Activated T-helper 17 cell treated with anti-CD3 and anti-CD28 coated beads, Interleukin-2, amount 50 U/mL, for 72 hours (primary cell): Measurements from ENCODE around the gene BEST4. TPM values are rescaled to one million over a fixed set of nuclear protein-coding genes. Genes with fewer than 3 reads are reported as not detected.

Experiments
- ATAC-seq: fragments of 150-1000 bp; cut with Tn5 transposase; replicated peaks from 2 replicates; pipeline ENCODE4 v1.10.0; 2021; ENCODE audit warnings: mild to moderate bottlenecking, moderate library complexity
- H3K27ac Mint-ChIP-seq: one replicate; pipeline ENCODE4 v1.8.0; 2022; ENCODE audit warnings: mixed read lengths
- H3K27me3 Mint-ChIP-seq: one replicate; pipeline ENCODE4 v1.8.0; 2022; ENCODE audit warnings: mixed read lengths
- H3K36me3 Mint-ChIP-seq: one replicate; pipeline ENCODE4 v1.8.0; 2022; ENCODE audit warnings: low read depth, mild to moderate bottlenecking, mixed read lengths
- H3K4me1 Mint-ChIP-seq: one replicate; pipeline ENCODE4 v1.8.0; 2022; ENCODE audit warnings: mixed read lengths
- H3K4me3 Mint-ChIP-seq: one replicate; pipeline ENCODE4 v1.8.0; 2022; ENCODE audit warnings: mild to moderate bottlenecking, mixed read lengths
- H3K9me3 Mint-ChIP-seq: one replicate; pipeline ENCODE4 v1.8.0; 2022; ENCODE audit warnings: mixed read lengths
- total RNA-seq, 2 donors: library from RNA; stranded (reverse); gene quantifications; one replicate each; pipeline ENCODE4 v1.2.3, GENCODE V29; 2022

Gene BEST4
- total RNA-seq, 2 donors from 2014 or later, result 0.97 to 2.0 TPM

GRCh38 chr1:44808938-44809917 lies 21.3 kb upstream of the BEST4 start:
- no peaks in the 10 kb centered on the region for H3K9me3 Mint-ChIP-seq
- H3K4me3 Mint-ChIP-seq, result peak overlapping the region; percentile 91
- peak overlapping the region; percentile 99 for H3K27ac Mint-ChIP-seq
- ATAC-seq, result peak; percentile 53
- H3K36me3 Mint-ChIP-seq, result peaks cover 95% of the 10 kb centered on the region
- H3K27me3 Mint-ChIP-seq, result no peaks in the 10 kb centered on the region
- H3K4me1 Mint-ChIP-seq, result peaks cover 39% of the 10 kb centered on the region

DNA sequence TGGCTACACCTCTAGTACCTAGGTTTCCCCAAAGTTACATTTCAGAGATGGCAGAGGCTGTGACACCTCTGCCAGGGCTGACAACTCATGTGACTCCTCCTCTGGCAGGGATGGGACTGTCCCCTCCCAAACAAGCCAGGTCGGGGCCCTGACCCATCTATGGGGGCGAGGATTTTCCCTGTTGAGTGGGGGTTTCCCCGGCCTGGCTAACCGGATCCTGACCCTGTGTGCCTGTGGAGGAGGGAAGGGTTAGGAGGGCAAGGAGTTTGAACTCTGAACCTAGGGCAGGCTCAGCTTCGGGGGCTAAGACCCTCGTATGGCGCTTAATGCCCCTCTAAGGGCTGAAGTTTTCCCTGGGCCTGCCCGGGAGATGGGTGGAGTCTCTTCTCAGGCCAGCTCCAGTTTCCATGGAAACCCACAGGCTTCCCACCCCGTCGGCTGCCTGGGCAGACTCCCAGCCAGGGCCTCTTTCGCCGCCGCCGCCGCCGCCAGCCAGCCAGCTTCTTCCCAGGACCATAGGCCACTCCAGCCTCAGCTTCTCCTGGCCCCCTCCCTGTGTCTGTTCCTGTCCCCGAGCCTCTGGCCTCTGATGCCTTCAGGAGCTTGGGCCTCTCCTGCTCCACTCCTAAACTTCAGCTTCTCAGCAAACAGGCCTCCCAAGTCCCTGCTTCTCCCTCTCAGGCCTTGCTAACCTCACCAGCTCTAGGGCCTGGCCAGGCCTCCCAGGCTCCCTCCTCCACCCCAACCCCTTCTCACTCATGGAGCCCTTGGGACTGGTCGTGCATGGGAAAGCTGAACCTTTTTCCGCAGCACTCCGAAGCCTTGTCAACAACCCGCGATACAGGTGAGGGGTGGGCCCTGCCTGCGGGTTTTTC lies 20.3 kb upstream of the BEST4 start, which contains the start of gene BTBD19:
BTBD19 (plus strand) TSS at position 461 of the 875 bp plus-strand sequence; CDS start at position 759, 298 bp downstream.
- Mint-ChIP-seq H3K4me3 (peak within 1 kb of the TSS; percentile 91), H3K9me3 (no peaks in the 10 kb centered on the region), H3K4me1 (peaks cover 40% of the 10 kb centered on the region), H3K27ac (peak within 1 kb of the TSS; percentile 99), H3K36me3 (peaks cover 95% of the 10 kb centered on the region), H3K27me3 (no peaks in the 10 kb centered on the region)
- peak; percentile 66 for ATAC-seq

- no peaks in the 10 kb centered on the region for H3K9me3 Mint-ChIP-seq
- H3K4me3 Mint-ChIP-seq, result peak overlapping the region; percentile 91
- peaks cover 95% of the 10 kb centered on the region for H3K36me3 Mint-ChIP-seq
- peak overlapping the region; percentile 99 for H3K27ac Mint-ChIP-seq
- ATAC-seq, result peak; percentile 59
- peaks cover 44% of the 10 kb centered on the region for H3K4me1 Mint-ChIP-seq
- H3K27me3 Mint-ChIP-seq, result no peaks in the 10 kb centered on the region
Measured at GRCh38 chr1:44807364-44808062, 19.5 kb upstream of the BEST4 start.

GRCh38 chr1:44806704-44807363 lies 18.9 kb upstream of the BEST4 start, which contains the start of gene DYNLT4:
DYNLT4 (minus strand) TSS chr1:44807351; CDS start chr1:44806668, 683 bp downstream.
- peaks cover 95% of the 10 kb centered on the region for H3K36me3 Mint-ChIP-seq
- H3K4me1 Mint-ChIP-seq, result peaks cover 44% of the 10 kb centered on the region
- no peaks in the 10 kb centered on the region for H3K27me3 Mint-ChIP-seq
- H3K4me3 Mint-ChIP-seq, result peak within 1 kb of the TSS; percentile 91
- peak within 1 kb of the TSS; percentile 99 for H3K27ac Mint-ChIP-seq
- no peaks in the 10 kb centered on the region for H3K9me3 Mint-ChIP-seq
- ATAC-seq, result no peak

GRCh38 chr1:44806025-44806703 lies 18.2 kb upstream of the BEST4 start:
- Mint-ChIP-seq H3K27ac (peak overlapping the region; percentile 99), H3K27me3 (no peaks in the 10 kb centered on the region), H3K4me1 (peaks cover 39% of the 10 kb centered on the region), H3K9me3 (no peaks in the 10 kb centered on the region), H3K4me3 (peak overlapping the region; percentile 91), H3K36me3 (peaks cover 95% of the 10 kb centered on the region)
- ATAC-seq, result no peak

DNA sequence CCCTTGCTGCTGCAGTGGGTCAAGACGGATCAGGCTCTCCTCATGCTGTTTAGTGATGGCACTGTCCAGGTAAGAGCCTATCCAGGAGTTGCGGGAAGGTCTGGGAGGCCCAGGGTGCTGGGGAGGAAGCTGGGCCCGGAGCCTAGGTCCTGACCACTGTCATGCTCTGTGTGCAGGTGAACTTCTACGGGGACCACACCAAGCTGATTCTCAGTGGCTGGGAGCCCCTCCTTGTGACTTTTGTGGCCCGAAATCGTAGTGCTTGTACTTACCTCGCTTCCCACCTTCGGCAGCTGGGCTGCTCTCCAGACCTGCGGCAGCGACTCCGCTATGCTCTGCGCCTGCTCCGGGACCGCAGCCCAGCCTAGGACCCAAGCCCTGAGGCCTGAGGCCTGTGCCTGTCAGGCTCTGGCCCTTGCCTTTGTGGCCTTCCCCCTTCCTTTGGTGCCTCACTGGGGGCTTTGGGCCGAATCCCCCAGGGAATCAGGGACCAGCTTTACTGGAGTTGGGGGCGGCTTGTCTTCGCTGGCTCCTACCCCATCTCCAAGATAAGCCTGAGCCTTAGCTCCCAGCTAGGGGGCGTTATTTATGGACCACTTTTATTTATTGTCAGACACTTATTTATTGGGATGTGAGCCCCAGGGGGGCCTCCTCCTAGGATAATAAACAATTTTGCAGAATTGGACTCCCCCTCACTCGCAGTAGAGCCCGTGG lies 17.5 kb upstream of the BEST4 start:
- ATAC-seq, result no peak
- Mint-ChIP-seq H3K4me1 (peaks cover 32% of the 10 kb centered on the region), H3K36me3 (peaks cover 94% of the 10 kb centered on the region), H3K4me3 (peak overlapping the region; percentile 89), H3K27me3 (no peaks in the 10 kb centered on the region), H3K27ac (peak overlapping the region; percentile 90), H3K9me3 (no peaks in the 10 kb centered on the region)

DNA sequence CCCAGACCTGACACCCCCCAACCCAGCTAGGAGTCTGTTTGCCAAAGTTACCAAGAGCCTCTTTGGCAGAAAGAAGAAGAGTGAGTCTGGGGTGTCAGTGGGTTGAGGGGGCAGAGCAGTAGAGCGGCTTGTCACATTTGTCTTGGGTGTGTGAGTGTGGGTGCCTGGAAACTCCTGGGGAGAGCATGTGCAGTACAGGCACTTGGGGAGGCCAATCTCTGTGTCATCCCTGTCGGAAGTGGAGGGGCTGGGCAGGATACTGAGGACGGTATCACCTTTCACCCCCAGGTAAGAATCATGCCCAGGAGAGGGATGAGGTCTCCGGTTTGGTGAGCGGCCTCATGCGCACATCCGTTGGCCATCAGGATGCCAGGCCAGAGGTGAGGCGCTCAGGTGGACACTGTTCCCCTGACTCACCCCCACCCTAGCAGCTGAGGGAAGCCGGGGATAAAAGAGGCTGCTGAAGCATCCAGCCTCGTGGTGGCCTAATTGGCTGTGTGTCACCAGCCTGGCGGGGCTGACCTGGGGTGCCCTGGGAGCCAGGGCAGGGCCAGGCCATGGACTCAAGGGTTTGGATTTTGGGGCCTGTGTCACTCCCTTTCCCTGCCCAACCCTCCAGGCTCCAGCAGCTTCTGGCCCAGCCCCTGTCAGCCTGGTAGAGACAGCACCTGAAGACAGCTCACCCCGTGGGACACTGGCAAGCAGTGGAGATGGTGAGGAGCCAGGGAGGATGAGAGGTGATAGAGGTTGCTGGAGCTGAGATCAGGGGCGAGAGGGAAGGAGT lies 15.5 kb upstream of the BEST4 start:
- H3K27me3 Mint-ChIP-seq, result no peaks in the 10 kb centered on the region
- peak overlapping the region; percentile 90 for H3K27ac Mint-ChIP-seq
- peak overlapping the region; percentile 89 for H3K4me3 Mint-ChIP-seq
- peaks cover 26% of the 10 kb centered on the region for H3K4me1 Mint-ChIP-seq
- peaks cover 74% of the 10 kb centered on the region for H3K36me3 Mint-ChIP-seq
- no peak for ATAC-seq
- no peaks in the 10 kb centered on the region for H3K9me3 Mint-ChIP-seq

DNA sequence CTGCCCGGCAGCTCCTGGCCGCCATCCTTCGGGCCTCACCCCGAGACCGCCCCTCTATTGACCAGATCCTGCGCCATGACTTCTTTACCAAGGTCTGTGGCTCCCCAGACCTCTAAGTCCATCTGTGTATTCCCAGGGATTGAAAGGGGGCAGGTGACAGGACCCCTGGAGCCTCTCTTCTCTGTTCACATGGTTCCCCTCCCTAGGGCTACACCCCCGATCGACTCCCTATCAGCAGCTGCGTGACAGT lies 15.0 kb upstream of the BEST4 start:
- peaks cover 26% of the 10 kb centered on the region for H3K4me1 Mint-ChIP-seq
- ATAC-seq, result no peak
- H3K4me3 Mint-ChIP-seq, result peak overlapping the region; percentile 89
- H3K27me3 Mint-ChIP-seq, result no peaks in the 10 kb centered on the region
- H3K27ac Mint-ChIP-seq, result peak overlapping the region; percentile 90
- no peaks in the 10 kb centered on the region for H3K9me3 Mint-ChIP-seq
- H3K36me3 Mint-ChIP-seq, result peaks cover 69% of the 10 kb centered on the region

DNA sequence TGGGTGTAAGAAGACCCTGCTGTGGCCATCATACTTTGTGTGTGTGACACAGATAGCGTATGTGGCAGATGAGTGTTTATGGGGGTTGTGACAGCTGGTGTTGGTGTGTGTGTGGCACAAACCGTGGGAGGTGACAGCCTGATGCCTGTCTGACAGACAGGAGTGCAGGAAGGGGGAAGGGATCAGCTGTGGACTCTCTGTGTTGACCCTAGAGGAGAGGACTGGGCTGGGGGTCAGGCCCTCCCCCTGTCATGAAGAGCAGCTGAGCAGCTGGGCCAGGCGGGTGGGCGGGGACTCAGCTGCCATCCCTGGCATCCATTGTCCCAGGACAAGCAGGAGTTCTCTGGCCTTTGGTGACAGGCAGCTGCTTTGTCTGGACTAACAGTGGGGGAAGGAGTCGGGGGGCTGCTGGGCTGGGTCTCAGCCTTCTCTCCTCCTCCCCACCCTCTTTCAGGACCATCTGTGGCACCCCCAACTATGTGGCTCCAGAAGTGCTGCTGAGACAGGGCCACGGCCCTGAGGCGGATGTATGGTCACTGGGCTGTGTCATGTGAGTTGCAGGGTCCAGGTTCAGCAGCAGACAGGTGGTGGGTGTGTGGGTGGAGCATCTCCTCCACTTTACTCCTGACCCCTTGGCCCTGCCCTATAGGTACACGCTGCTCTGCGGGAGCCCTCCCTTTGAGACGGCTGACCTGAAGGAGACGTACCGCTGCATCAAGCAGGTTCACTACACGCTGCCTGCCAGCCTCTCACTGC lies 14.5 kb upstream of the BEST4 start:
- H3K36me3 Mint-ChIP-seq, result peaks cover 64% of the 10 kb centered on the region
- peak overlapping the region; percentile 90 for H3K27ac Mint-ChIP-seq
- H3K4me3 Mint-ChIP-seq, result peak overlapping the region; percentile 89
- no peaks in the 10 kb centered on the region for H3K27me3 Mint-ChIP-seq
- peaks cover 25% of the 10 kb centered on the region for H3K4me1 Mint-ChIP-seq
- no peaks in the 10 kb centered on the region for H3K9me3 Mint-ChIP-seq
- ATAC-seq, result no peak

- Mint-ChIP-seq H3K27me3 (no peaks in the 10 kb centered on the region), H3K27ac (peak overlapping the region; percentile 90), H3K4me3 (peak overlapping the region; percentile 89), H3K4me1 (peaks cover 18% of the 10 kb centered on the region), H3K36me3 (peaks cover 56% of the 10 kb centered on the region), H3K9me3 (no peaks in the 10 kb centered on the region)
- peak; percentile 30 for ATAC-seq
Measured at GRCh38 chr1:44801491-44802305, 13.7 kb upstream of the BEST4 start.
